Right cardiac atrium (tissue), 5 donors: Measurements from ENCODE around the gene IKZF2. TPM values are rescaled to one million over a fixed set of nuclear protein-coding genes. Genes with fewer than 3 reads are reported as not detected.

Source experiments
- ATAC-seq, 2 donors: fragments of 200-7000 bp; cut with Tn5 transposase; one replicate each; pipeline versions ENCODE4 v1.8.0 to v1.9.1; 2020; ENCODE audit warnings: moderate library complexity in 2 of 2, mild to moderate bottlenecking in 1 of 2
- DNase-seq, 3 donors: peaks; one replicate each; pipeline ENCODE4 v3.0.0-alpha.2; 2020
- H3K27ac ChIP-seq: one replicate; pipeline ENCODE4 v1.5.1; 2013; ENCODE audit warnings: mild to moderate bottlenecking, low read length, control low read depth, moderate library complexity
- H3K27me3 ChIP-seq: one replicate; pipeline ENCODE4 v1.6.1; 2013; ENCODE audit not compliant: control insufficient read depth, insufficient read depth
- H3K4me1 ChIP-seq: one replicate; pipeline ENCODE4 v1.6.1; 2013; ENCODE audit warnings: low read length; ENCODE audit not compliant: control insufficient read depth, insufficient read depth
- H3K4me3 ChIP-seq: one replicate; pipeline ENCODE4 v1.5.1; 2013; ENCODE audit warnings: low read length, control low read depth
- H3K9me3 ChIP-seq: one replicate; pipeline ENCODE4 v1.6.1; 2013; ENCODE audit warnings: low read length; ENCODE audit not compliant: control insufficient read depth
- WGBS: extraction: QIAGEN DNeasy Blood & Tissue Kit; methylation state at CpG from one replicate; pipeline ENCODE4 v1.1.7; 2013; 5-methylcytosine and 5-hydroxymethylcytosine counted together
- intact Hi-C, 4 donors: fragments of 100-400 bp; cut with DNase I; formaldehyde crosslinking; loops; one replicate each; pipeline versions ENCODE4 v1.11.0 to v1.14.0; 2022 to 2023
- polyA plus RNA-seq: library from polyadenylated mRNA; stranded (reverse); fragments of 200-250 nt; gene quantifications from one replicate; pipeline ENCODE4 v1.2.3, GENCODE V29; 2013
- total RNA-seq, 4 donors: library from RNA; stranded (reverse); fragmentation: NEBNext Ultra II Directional; extraction: Animal tissue kit (Norgen Biotek cat#: 25700); gene quantifications; one replicate each; pipeline ENCODE4 v1.2.1, GENCODE V29; 2021
- donor health status: healthy with polysubstance abuse.
- donor health status: DM: no; HTN: yes; CAD: no.
- donor health status: DM: no; HTN: no; CAD: no.
- donor health status: DM: no; HTN: yes; CAD: no; lungs with severe emphysema.
- donor health status: DM: yes; HTN: yes; CAD: no.

Gene IKZF2
- total and polyA plus RNA-seq, 5 donors, result 1.0 to 8.1 (median 6.1) TPM

DNA sequence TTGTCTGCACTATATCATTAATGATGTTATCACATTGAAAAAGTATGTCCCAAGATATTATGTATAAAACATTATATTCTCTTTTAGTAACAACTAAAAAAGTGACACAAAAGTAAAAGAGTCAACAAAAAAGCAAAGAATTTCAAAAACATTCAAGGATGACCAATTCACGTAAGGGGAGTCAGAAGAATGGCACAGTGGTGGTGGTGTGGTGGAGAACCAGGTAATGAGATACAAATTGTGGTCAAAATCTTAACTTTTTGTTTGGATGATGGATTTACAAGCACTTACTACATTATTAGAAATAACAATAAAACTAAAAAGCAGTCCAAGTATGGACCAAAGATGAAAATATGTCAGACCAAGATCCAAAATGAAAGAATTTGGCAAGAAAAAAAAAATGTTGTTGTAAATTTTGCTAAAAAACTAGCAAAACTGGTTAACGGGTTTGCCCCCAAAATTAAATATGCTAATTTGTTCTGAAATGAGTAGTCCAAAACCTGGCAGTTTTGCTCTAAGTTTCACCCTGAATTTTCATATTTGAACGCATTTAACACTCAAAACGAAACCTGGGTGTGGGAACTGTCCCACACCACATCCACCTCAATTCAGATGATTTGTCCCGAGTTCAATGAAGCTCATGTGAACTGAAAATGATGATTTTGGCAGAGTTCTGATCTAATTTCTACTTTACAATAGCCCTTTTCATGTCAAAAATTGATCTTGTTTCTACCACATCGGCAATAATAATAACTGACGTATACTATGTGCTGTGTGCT lies 135.8 kb downstream of the IKZF2 start:
- DNase-seq (no peak), ATAC-seq (no peak)
- Histone ChIP-seq H3K4me3 (no peak overlapping the region), H3K9me3 (no peaks in the 10 kb centered on the region), H3K27me3 (no peaks in the 10 kb centered on the region), H3K27ac (no peak overlapping the region), H3K4me1 (no peaks in the 10 kb centered on the region)
- intact Hi-C loops, result no loop called here
- WGBS, result 87% methylated on average over 7 of the region's 7 CpGs

DNA sequence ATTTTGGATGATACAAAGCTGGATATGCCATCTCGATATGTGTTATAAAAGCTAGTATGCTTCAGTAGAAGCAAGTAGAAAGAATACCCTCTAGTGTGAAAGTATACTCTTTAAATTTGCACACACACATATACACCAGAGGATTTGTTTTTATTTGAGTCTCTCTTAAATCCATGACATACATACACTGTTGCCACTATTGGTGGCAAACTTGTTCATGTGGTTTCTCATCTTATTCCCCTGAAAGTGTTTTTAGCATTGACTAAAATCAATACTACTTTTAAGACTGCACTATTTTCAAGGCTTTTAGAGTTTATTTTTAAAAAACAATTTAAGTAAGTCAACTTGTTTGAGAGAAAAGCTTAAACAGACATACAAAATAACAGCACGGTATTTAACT lies 137.4 kb downstream of the IKZF2 start:
- H3K4me1 ChIP-seq, result no peaks in the 10 kb centered on the region
- DNase-seq, result no peak
- ATAC-seq, result no peak
- H3K27ac ChIP-seq, result no peak overlapping the region
- WGBS, result 90% methylated on average over 2 of the region's 2 CpGs
- no peaks in the 10 kb centered on the region for H3K9me3 ChIP-seq
- intact Hi-C loops, result no loop called here
- no peak overlapping the region for H3K4me3 ChIP-seq
- no peaks in the 10 kb centered on the region for H3K27me3 ChIP-seq

- no peak for DNase-seq
- no peak overlapping the region for H3K4me3 ChIP-seq
- WGBS, result 83% methylated on average over 1 of the region's 1 CpG
- no peaks in the 10 kb centered on the region for H3K9me3 ChIP-seq
- H3K27me3 ChIP-seq, result no peaks in the 10 kb centered on the region
- no peaks in the 10 kb centered on the region for H3K4me1 ChIP-seq
- ATAC-seq, result no peak
- intact Hi-C loops, result no loop called here
- H3K27ac ChIP-seq, result no peak overlapping the region
Observed at GRCh38 chr2:213011505-213011904, 139.9 kb downstream of the IKZF2 start.

- Histone ChIP-seq H3K4me3 (no peak overlapping the region), H3K4me1 (no peaks in the 10 kb centered on the region), H3K27me3 (no peaks in the 10 kb centered on the region), H3K27ac (no peak overlapping the region), H3K9me3 (no peaks in the 10 kb centered on the region)
- WGBS, result 91% methylated on average over 1 of the region's 1 CpG
- intact Hi-C loops, result no loop called here
- DNase-seq, result no peak
- ATAC-seq, result no peak
Observed at GRCh38 chr2:213010106-213010779, 141.2 kb downstream of the IKZF2 start.

GRCh38 chr2:213007290-213007838 lies 144.0 kb downstream of the IKZF2 start:
- Histone ChIP-seq H3K9me3 (no peaks in the 10 kb centered on the region), H3K27ac (no peak overlapping the region), H3K4me1 (no peaks in the 10 kb centered on the region), H3K4me3 (no peak overlapping the region), H3K27me3 (no peaks in the 10 kb centered on the region)
- DNase-seq (peak in 1 of 3 donors; percentile 6), ATAC-seq (no peak)
- intact Hi-C loops, result no loop called here
- 72% methylated on average over 5 of the region's 5 CpGs for WGBS

- no peak overlapping the region for H3K4me3 ChIP-seq
- no peaks in the 10 kb centered on the region for H3K4me1 ChIP-seq
- H3K27ac ChIP-seq, result no peak overlapping the region
- WGBS, result 77% methylated on average over 5 of the region's 5 CpGs
- intact Hi-C loops, result no loop called here
- no peak for DNase-seq
- ATAC-seq, result no peak
- H3K27me3 ChIP-seq, result no peaks in the 10 kb centered on the region
- H3K9me3 ChIP-seq, result no peaks in the 10 kb centered on the region
Observed at GRCh38 chr2:213004197-213004821, 147.1 kb downstream of the IKZF2 start.

DNA sequence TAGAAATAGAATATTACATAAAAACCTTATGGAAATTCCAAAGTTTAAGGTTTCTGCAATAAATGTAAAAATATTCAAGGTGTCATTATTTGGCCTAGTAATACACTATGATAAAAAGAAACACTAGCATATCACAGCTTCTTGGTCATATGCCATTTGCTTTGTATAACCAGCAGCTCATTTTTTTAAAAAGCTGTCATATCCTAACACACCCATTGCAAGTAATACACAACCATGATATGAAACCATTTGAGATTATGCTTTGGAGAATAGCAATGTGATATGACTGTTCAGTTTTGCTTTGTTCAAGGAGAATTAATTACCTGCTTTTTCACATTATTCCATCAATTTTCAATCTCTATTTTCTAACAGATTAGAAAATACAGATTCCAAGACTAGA lies 149.0 kb downstream of the IKZF2 start:
- intact Hi-C loops, result no loop called here
- Histone ChIP-seq H3K27me3 (no peaks in the 10 kb centered on the region), H3K4me1 (no peaks in the 10 kb centered on the region), H3K4me3 (no peak overlapping the region), H3K9me3 (no peaks in the 10 kb centered on the region), H3K27ac (no peak overlapping the region)
- no peak for DNase-seq
- ATAC-seq, result no peak

- no peaks in the 10 kb centered on the region for H3K4me1 ChIP-seq
- WGBS, result 26% methylated on average over 3 of the region's 3 CpGs
- H3K27ac ChIP-seq, result no peak overlapping the region
- intact Hi-C loops, result no loop called here
- H3K9me3 ChIP-seq, result no peaks in the 10 kb centered on the region
- ATAC-seq (no peak), DNase-seq (no peak)
- no peaks in the 10 kb centered on the region for H3K27me3 ChIP-seq
- no peak overlapping the region for H3K4me3 ChIP-seq
Observed at GRCh38 chr2:213001297-213001910, 150.0 kb downstream of the IKZF2 start.

DNA sequence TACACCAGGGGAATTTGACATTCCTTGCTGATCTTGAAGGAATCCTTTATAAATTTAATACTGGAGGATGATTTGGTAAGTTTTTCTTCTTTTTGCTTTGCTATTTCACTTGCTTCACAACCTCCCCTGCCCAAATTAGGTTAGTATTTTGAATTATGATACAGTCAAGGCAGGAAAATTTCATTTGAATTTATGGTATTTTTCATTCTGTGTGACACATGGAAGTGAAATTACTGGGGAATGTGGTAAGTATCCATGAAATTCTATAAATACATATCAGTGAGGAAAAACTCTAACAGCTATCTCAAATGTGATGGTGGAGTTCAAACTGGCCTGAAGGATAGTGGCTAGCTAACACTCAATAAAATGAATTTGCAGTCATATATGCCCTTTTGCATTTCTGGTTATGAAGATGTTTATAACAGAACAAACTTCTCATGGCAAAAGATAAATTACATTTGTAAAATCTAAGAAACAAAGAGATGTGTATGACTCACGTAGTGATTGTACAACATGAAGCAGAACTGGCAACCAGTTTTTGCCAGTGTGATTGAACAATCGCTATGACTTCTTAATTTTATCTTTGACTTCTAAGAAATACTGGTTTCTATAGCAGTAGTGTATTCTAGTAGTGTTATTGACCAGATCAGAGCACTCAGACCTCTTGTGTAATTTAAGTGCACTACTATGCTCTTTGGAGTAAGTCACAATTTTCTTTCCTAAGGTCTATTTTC lies 152.6 kb downstream of the IKZF2 start:
- Histone ChIP-seq H3K4me3 (no peak overlapping the region), H3K27me3 (no peaks in the 10 kb centered on the region), H3K9me3 (no peaks in the 10 kb centered on the region), H3K27ac (no peak overlapping the region), H3K4me1 (no peaks in the 10 kb centered on the region)
- ATAC-seq, result no peak
- intact Hi-C loops, result no loop called here
- WGBS, result 86% methylated on average over 2 of the region's 2 CpGs
- DNase-seq, result no peak

- no peaks in the 10 kb centered on the region for H3K4me1 ChIP-seq
- no peak for ATAC-seq
- intact Hi-C loops, result no loop called here
- WGBS, result 43% methylated on average over 3 of the region's 3 CpGs
- H3K9me3 ChIP-seq, result no peaks in the 10 kb centered on the region
- H3K27me3 ChIP-seq, result no peaks in the 10 kb centered on the region
- no peak overlapping the region for H3K27ac ChIP-seq
- H3K4me3 ChIP-seq, result no peak overlapping the region
- DNase-seq, result no peak
Observed at GRCh38 chr2:212997526-212998020, 153.8 kb downstream of the IKZF2 start.
